H9 (cell line): ENCODE results near the gene TMEM132D. TPM values are rescaled to one million over a fixed set of nuclear protein-coding genes. Genes with fewer than 3 reads are reported as not detected.

Source experiments
- DNase-seq: peaks from one replicate; pipeline ENCODE4 v3.0.0-alpha.2; 2017
- H2AFZ ChIP-seq: one replicate; pipeline ENCODE4 v1.6.1; 2013; ENCODE audit warnings: mild to moderate bottlenecking, low read length, control low read depth, moderate library complexity
- H2AK5ac ChIP-seq: 2 replicates; pipeline ENCODE4 v1.6.1; 2013; ENCODE audit warnings: low read length, control low read depth, mixed read lengths; ENCODE audit not compliant: insufficient read length
- H2BK120ac ChIP-seq: one replicate; pipeline ENCODE4 v1.6.1; 2013; ENCODE audit warnings: low read depth, mild to moderate bottlenecking, low read length, control low read depth, inconsistent platforms; ENCODE audit not compliant: poor library complexity, severe bottlenecking
- H2BK12ac ChIP-seq: 2 replicates; pipeline ENCODE4 v1.6.1; 2013; ENCODE audit warnings: low read length, control low read depth, mixed read lengths, low read depth; ENCODE audit not compliant: insufficient read length
- H2BK15ac ChIP-seq: 2 replicates; pipeline ENCODE4 v1.6.1; 2013; ENCODE audit warnings: low read depth, low read length, control low read depth
- H2BK20ac ChIP-seq: one replicate; pipeline ENCODE4 v1.6.1; 2013; ENCODE audit warnings: low read depth, mild to moderate bottlenecking, low read length, control low read depth, inconsistent platforms; ENCODE audit not compliant: poor library complexity, severe bottlenecking
- H2BK5ac ChIP-seq: 2 replicates; pipeline ENCODE4 v1.6.1; 2013; ENCODE audit warnings: low read length, control low read depth, mixed read lengths; ENCODE audit not compliant: insufficient read length
- H3K14ac ChIP-seq: 2 replicates; pipeline ENCODE4 v1.6.1; 2013; ENCODE audit warnings: low read length, control low read depth; ENCODE audit not compliant: insufficient read depth
- H3K18ac ChIP-seq: 2 replicates; pipeline ENCODE4 v1.6.1; 2013; ENCODE audit warnings: low read depth, mild to moderate bottlenecking, mixed read lengths, low read length, control low read depth; ENCODE audit not compliant: insufficient read length
- H3K23ac ChIP-seq: 2 replicates; pipeline ENCODE4 v1.6.1; 2013; ENCODE audit warnings: low read length, control low read depth, mixed read lengths, low read depth; ENCODE audit not compliant: insufficient read length
- H3K23me2 ChIP-seq: 2 replicates; pipeline ENCODE4 v1.6.1; 2013; ENCODE audit warnings: low read depth, mild to moderate bottlenecking, mixed read lengths, low read length, control low read depth; ENCODE audit not compliant: insufficient read length, poor library complexity, severe bottlenecking
- H3K27ac ChIP-seq: 2 replicates; pipeline ENCODE4 v1.5.1; 2013; ENCODE audit warnings: low read length, control low read depth, mixed read lengths, low read depth; ENCODE audit not compliant: insufficient read length
- H3K27me3 ChIP-seq: 2 replicates; pipeline ENCODE4 v1.6.1; 2013; ENCODE audit warnings: low read length, control low read depth, inconsistent platforms; ENCODE audit not compliant: insufficient read depth
- H3K4ac ChIP-seq: 2 replicates; pipeline ENCODE4 v1.6.1; 2013; ENCODE audit warnings: low read depth, mild to moderate bottlenecking, control low read depth, inconsistent platforms, low read length, moderate library complexity
- H3K4me1 ChIP-seq: 2 replicates; pipeline ENCODE4 v1.6.1; 2013; ENCODE audit warnings: low read length, control low read depth, inconsistent platforms; ENCODE audit not compliant: insufficient read depth
- H3K4me2 ChIP-seq: 2 replicates; pipeline ENCODE4 v1.6.1; 2013; ENCODE audit warnings: low read length, control low read depth, mixed read lengths; ENCODE audit not compliant: insufficient read length, insufficient read depth
- H3K56ac ChIP-seq: 2 replicates; pipeline ENCODE4 v1.6.1; 2013; ENCODE audit warnings: low read depth, mild to moderate bottlenecking, mixed read lengths, low read length, control low read depth; ENCODE audit not compliant: insufficient read length
- H3K79me1 ChIP-seq: 2 replicates; pipeline ENCODE4 v1.6.1; 2013; ENCODE audit warnings: low read depth, mild to moderate bottlenecking, moderate library complexity, low read length, control low read depth, inconsistent platforms; ENCODE audit not compliant: insufficient read depth, poor library complexity, severe bottlenecking
- H3K79me2 ChIP-seq: 2 replicates; pipeline ENCODE4 v1.6.1; 2013; ENCODE audit warnings: low read length, control low read depth, inconsistent platforms; ENCODE audit not compliant: insufficient read depth
- H3K9ac ChIP-seq: 2 replicates; pipeline ENCODE4 v1.6.1; 2013; ENCODE audit warnings: low read length, control low read depth, mixed read lengths; ENCODE audit not compliant: insufficient read length; ENCODE audit errors: extremely low read depth
- H3K9me3 ChIP-seq: one replicate; pipeline ENCODE4 v1.6.1; 2013; ENCODE audit warnings: low read depth, low read length, inconsistent platforms; ENCODE audit not compliant: control insufficient read depth
- H3T11ph ChIP-seq: one replicate; pipeline ENCODE4 v1.6.1; 2013; ENCODE audit warnings: mild to moderate bottlenecking, low read length, control low read depth, inconsistent platforms
- H4K20me1 ChIP-seq: one replicate; pipeline ENCODE4 v1.6.1; 2013; ENCODE audit not compliant: control insufficient read depth, insufficient read length, insufficient read depth
- H4K5ac ChIP-seq: 2 replicates; pipeline ENCODE4 v1.6.1; 2013; ENCODE audit warnings: low read depth, mild to moderate bottlenecking, mixed read lengths, low read length, control low read depth; ENCODE audit not compliant: insufficient read length
- H4K8ac ChIP-seq: replicated peaks from 2 replicates; pipeline ENCODE4 v1.6.1; 2013; ENCODE audit warnings: low read length, control low read depth, mixed read lengths, low read depth; ENCODE audit not compliant: insufficient read length
- H4K91ac ChIP-seq: 2 replicates; pipeline ENCODE4 v1.6.1; 2013; ENCODE audit warnings: low read depth, mild to moderate bottlenecking, moderate library complexity, mixed read lengths, low read length, control low read depth; ENCODE audit not compliant: insufficient read length
- H3K27ac Mint-ChIP-seq, 3 experiments: 2 replicates in 2 of 3; 3 replicates in 1 of 3; pipeline ENCODE4 v1.8.0; 2020 to 2021; ENCODE audit warnings: mixed read lengths in 3 of 3, mild to moderate bottlenecking in 1 of 3, moderate library complexity in 1 of 3
- H3K27me3 Mint-ChIP-seq: 2 replicates; pipeline ENCODE4 v1.8.0; 2021; ENCODE audit warnings: low read depth, mild to moderate bottlenecking, moderate library complexity, mixed read lengths
- H3K36me3 Mint-ChIP-seq, 3 experiments: 2 replicates in 2 of 3; 3 replicates in 1 of 3; pipeline ENCODE4 v1.8.0; 2020 to 2021; ENCODE audit warnings: low read depth in 3 of 3, mixed read lengths in 3 of 3; ENCODE audit not compliant: insufficient read depth in 1 of 3
- H3K4me1 Mint-ChIP-seq, 2 experiments: 2 replicates each; pipeline ENCODE4 v1.8.0; 2020; ENCODE audit warnings: mixed read lengths in 2 of 2
- H3K4me3 Mint-ChIP-seq, 2 experiments: 2 replicates in 1 of 2; 3 replicates in 1 of 2; pipeline ENCODE4 v1.8.0; 2020 to 2021; ENCODE audit warnings: mild to moderate bottlenecking in 2 of 2, mixed read lengths in 2 of 2, moderate library complexity in 1 of 2
- H3K9me3 Mint-ChIP-seq, 2 experiments: 2 replicates in 1 of 2; 3 replicates in 1 of 2; pipeline ENCODE4 v1.8.0; 2020; ENCODE audit warnings: mild to moderate bottlenecking in 2 of 2, mixed read lengths in 2 of 2, moderate library complexity in 1 of 2
- CTCF ChIP-seq: fragments of 200-600 bp; sonication (generic); conservative IDR thresholded peaks from 3 replicates; pipeline ENCODE4 v1.8.0; 2021; ENCODE audit warnings: antibody characterized with exemption, mild to moderate bottlenecking
- WGBS: extraction: QIAGEN DNeasy Blood & Tissue Kit; methylation state at CpG from one replicate; pipeline ENCODE4 v1.1.7; 2013; ENCODE audit warnings: missing lambda C conversion rate, low lambda C conversion rate, mixed read lengths; ENCODE audit not compliant: insufficient read length; ENCODE audit errors: extremely low coverage; 5-methylcytosine and 5-hydroxymethylcytosine counted together
- total RNA-seq: library from RNA; stranded (reverse); gene quantifications from 2 replicates; pipeline ENCODE4 v1.2.1, GENCODE V29; 2021

TMEM132D gene
- total RNA-seq, 1 experiment from 2014 or later, result 6.1 TPM

DNA sequence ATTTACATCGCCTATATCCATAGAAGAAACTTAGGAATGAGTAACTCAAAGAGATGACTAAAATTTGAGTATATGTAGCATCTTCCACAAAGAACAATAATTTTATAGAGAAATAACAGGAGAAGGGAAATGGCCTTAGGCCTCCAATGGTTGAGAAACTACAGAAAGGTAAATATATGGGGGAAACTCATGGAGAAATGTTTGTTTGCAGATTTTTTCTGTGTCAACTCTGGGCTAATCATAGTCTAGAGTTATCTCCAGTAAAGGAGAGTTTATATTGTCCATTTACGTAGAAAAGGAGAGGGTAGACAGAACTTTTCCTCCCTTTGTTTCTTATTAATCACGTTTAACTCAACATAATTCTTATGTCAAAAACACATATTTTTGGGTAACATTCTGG, 806.4 kb downstream of the TMEM132D start:
- Histone ChIP-seq H3K23ac (no peak overlapping the region), H3T11ph (no peak overlapping the region), H2BK12ac (no peak overlapping the region), H3K18ac (no peak overlapping the region), H3K14ac (no peak overlapping the region), H3K9ac (no peak overlapping the region), H3K4me1 (no peaks in the 10 kb centered on the region), H3K79me1 (no peaks in the 10 kb centered on the region), H3K23me2 (no peaks in the 10 kb centered on the region), H3K79me2 (no peaks in the 10 kb centered on the region), H4K91ac (no peak overlapping the region), H2AFZ (no peak overlapping the region), H3K9me3 (no peaks in the 10 kb centered on the region), H3K27me3 (no peaks in the 10 kb centered on the region), H3K56ac (no peak overlapping the region), H2BK120ac (no peak overlapping the region), H3K27ac (no peak overlapping the region), H4K20me1 (no peaks in the 10 kb centered on the region), H4K8ac (no peak overlapping the region), H3K4ac (no peak overlapping the region), H3K4me2 (no peak overlapping the region), H2BK15ac (no peak overlapping the region), H2BK5ac (no peak overlapping the region), H2BK20ac (no peak overlapping the region), H2AK5ac (no peak overlapping the region), H4K5ac (no peak overlapping the region)
- Mint-ChIP-seq H3K36me3 (peaks cover 0 to 2% (median 0%) of the 10 kb centered on the region in 3 experiments; a peak in 1 of 7 replicates), H3K27ac (no peak overlapping the region), H3K4me3 (no peak overlapping the region), H3K27me3 (peaks cover 6% of the 10 kb centered on the region), H3K9me3 (peaks cover 3 to 4% of the 10 kb centered on the region in 2 experiments; a peak in 2 of 5 replicates), H3K4me1 (peaks cover 2 to 11% of the 10 kb centered on the region in 2 experiments; a peak in 2 of 4 replicates)
- no peak for TF ChIP-seq CTCF
- DNase-seq, result no peak
- WGBS, result no CpG with 5 or more reads among the region's 3 CpGs
